Mucosa of descending colon (tissue), 3 donors: ENCODE results near the gene GATA5. TPM values are rescaled to one million over a fixed set of nuclear protein-coding genes. Genes with fewer than 3 reads are reported as not detected.

Experiments used
- ATAC-seq: fragments of 200-7000 bp; cut with Tn5 transposase; one replicate; pipeline ENCODE4 v1.9.1; 2020; ENCODE audit warnings: mild to moderate bottlenecking, moderate library complexity
- DNase-seq, 3 donors: peaks; one replicate each; pipeline ENCODE4 v3.0.0-alpha.2; 2020
- H3K36me3 ChIP-seq: fragments of 200-600 bp; one replicate; pipeline ENCODE4 v1.8.0; 2021; ENCODE audit warnings: low read depth, mild to moderate bottlenecking
- H3K4me1 ChIP-seq: fragments of 200-600 bp; one replicate; pipeline ENCODE4 v1.8.0; 2021; ENCODE audit warnings: low read depth, mild to moderate bottlenecking
- H3K4me3 ChIP-seq: fragments of 200-600 bp; one replicate; pipeline ENCODE4 v1.8.0; 2021; ENCODE audit warnings: mild to moderate bottlenecking
- H3K9me3 ChIP-seq: fragments of 200-600 bp; one replicate; pipeline ENCODE4 v1.8.0; 2021; ENCODE audit warnings: mild to moderate bottlenecking
- intact Hi-C, 2 donors: fragments of 100-400 bp; cut with DNase I in 1 of 2; cut with micrococcal nuclease in 1 of 2; formaldehyde crosslinking; loops; one replicate each; pipeline versions ENCODE4 v1.11.0 to v1.11.1; 2022; cut with DNase I, micrococcal nuclease
- total RNA-seq, 3 donors: library from RNA; stranded (reverse); fragmentation: NEBNext Ultra II Directional in 2 of 3; extraction: Animal tissue kit (Norgen Biotek cat#: 25700) in 2 of 3; gene quantifications; one replicate each; pipeline versions ENCODE4 v1.2.1 to v1.2.4, GENCODE V29; 2021 to 2023
- TF ChIP-seq, protein P1 (sequence below): fragments of 200-600 bp; IDR thresholded peaks from one replicate; pipeline ENCODE4 v1.8.0; 2022; ENCODE audit warnings: antibody characterized with exemption, mild to moderate bottlenecking
- donor health status: DM: no; HTN: no; CAD: no; lungs with moderate emphysema.
- donor health status: DM: no; HTN: no; CAD: no.
- donor health status: DM: no; HTN: yes; CAD: no.

The GATA5 gene
- total RNA-seq, 3 donors from 2014 or later: 0.14 to 0.22 TPM; not detected in 1

GRCh38 chr20:62505337-62506045, 29.7 kb upstream of the GATA5 start:
- intact Hi-C loops: no loop called here
- ATAC-seq (no peak), DNase-seq (no peak)
- H3K36me3 ChIP-seq: no peaks in the 10 kb centered on the region
- H3K9me3 ChIP-seq: no peaks in the 10 kb centered on the region
- no peaks in the 10 kb centered on the region for H3K4me1 ChIP-seq
- no peak overlapping the region for H3K4me3 ChIP-seq
- TF ChIP-seq, protein P1, sequence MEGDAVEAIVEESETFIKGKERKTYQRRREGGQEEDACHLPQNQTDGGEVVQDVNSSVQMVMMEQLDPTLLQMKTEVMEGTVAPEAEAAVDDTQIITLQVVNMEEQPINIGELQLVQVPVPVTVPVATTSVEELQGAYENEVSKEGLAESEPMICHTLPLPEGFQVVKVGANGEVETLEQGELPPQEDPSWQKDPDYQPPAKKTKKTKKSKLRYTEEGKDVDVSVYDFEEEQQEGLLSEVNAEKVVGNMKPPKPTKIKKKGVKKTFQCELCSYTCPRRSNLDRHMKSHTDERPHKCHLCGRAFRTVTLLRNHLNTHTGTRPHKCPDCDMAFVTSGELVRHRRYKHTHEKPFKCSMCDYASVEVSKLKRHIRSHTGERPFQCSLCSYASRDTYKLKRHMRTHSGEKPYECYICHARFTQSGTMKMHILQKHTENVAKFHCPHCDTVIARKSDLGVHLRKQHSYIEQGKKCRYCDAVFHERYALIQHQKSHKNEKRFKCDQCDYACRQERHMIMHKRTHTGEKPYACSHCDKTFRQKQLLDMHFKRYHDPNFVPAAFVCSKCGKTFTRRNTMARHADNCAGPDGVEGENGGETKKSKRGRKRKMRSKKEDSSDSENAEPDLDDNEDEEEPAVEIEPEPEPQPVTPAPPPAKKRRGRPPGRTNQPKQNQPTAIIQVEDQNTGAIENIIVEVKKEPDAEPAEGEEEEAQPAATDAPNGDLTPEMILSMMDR: no peak

GRCh38 chr20:62504323-62504722, 28.5 kb upstream of the GATA5 start:
- intact Hi-C loops: no loop called here
- Histone ChIP-seq H3K4me1 (no peaks in the 10 kb centered on the region), H3K9me3 (no peaks in the 10 kb centered on the region), H3K4me3 (no peak overlapping the region), H3K36me3 (no peaks in the 10 kb centered on the region)
- TF ChIP-seq, protein P1: no peak
- no peak for ATAC-seq
- no peak for DNase-seq

GRCh38 chr20:62503401-62504178, 27.8 kb upstream of the GATA5 start:
- ATAC-seq: no peak
- Histone ChIP-seq H3K4me3 (no peak overlapping the region), H3K36me3 (no peaks in the 10 kb centered on the region), H3K9me3 (no peaks in the 10 kb centered on the region), H3K4me1 (no peaks in the 10 kb centered on the region)
- no peak for DNase-seq
- TF ChIP-seq, protein P1: no peak
- intact Hi-C loops: no loop called here

GRCh38 chr20:62502496-62503095, 26.8 kb upstream of the GATA5 start:
- intact Hi-C loops: no loop called here
- Histone ChIP-seq H3K36me3 (no peaks in the 10 kb centered on the region), H3K4me1 (no peaks in the 10 kb centered on the region), H3K9me3 (no peaks in the 10 kb centered on the region), H3K4me3 (no peak overlapping the region)
- ATAC-seq (no peak), DNase-seq (no peak)
- TF ChIP-seq, protein P1: no peak

- TF ChIP-seq, protein P1: no peak
- intact Hi-C loops: no loop called here
- Histone ChIP-seq H3K4me1 (no peaks in the 10 kb centered on the region), H3K36me3 (no peaks in the 10 kb centered on the region), H3K9me3 (no peaks in the 10 kb centered on the region), H3K4me3 (no peak overlapping the region)
- no peak for DNase-seq
- no peak for ATAC-seq
Measured at GRCh38 chr20:62501801-62502495, 26.2 kb upstream of the GATA5 start.
